Muscle of leg (tissue), 11 donors: Measurements from ENCODE around the gene VIL1. TPM values are rescaled to one million over a fixed set of nuclear protein-coding genes. Genes with fewer than 3 reads are reported as not detected.

Source experiments
- DNase-seq: peaks from one replicate; pipeline ENCODE4 v3.0.0; 2013
- H3K27ac ChIP-seq: one replicate; pipeline ENCODE4 v1.5.1; 2013; ENCODE audit warnings: mild to moderate bottlenecking, low read length, control low read depth
- H3K27me3 ChIP-seq: one replicate; pipeline ENCODE4 v1.6.1; 2013; ENCODE audit warnings: low read length; ENCODE audit not compliant: control insufficient read depth, insufficient read depth
- H3K36me3 ChIP-seq: one replicate; pipeline ENCODE4 v1.6.1; 2013; ENCODE audit warnings: low read length; ENCODE audit not compliant: control insufficient read depth, insufficient read depth
- H3K4me1 ChIP-seq: one replicate; pipeline ENCODE4 v1.6.1; 2013; ENCODE audit warnings: low read length; ENCODE audit not compliant: control insufficient read depth, insufficient read depth
- H3K4me3 ChIP-seq: one replicate; pipeline ENCODE4 v1.5.1; 2013; ENCODE audit warnings: low read length, control low read depth
- H3K9me3 ChIP-seq: replicated peaks from 2 replicates; pipeline ENCODE4 v1.6.1; 2013; ENCODE audit warnings: low read depth, low read length; ENCODE audit not compliant: control insufficient read depth
- WGBS: methylation state at CpG from one replicate; pipeline ENCODE4 v1.1.5; 2013; ENCODE audit warnings: missing lambda C conversion rate; ENCODE audit not compliant: insufficient coverage; 5-methylcytosine and 5-hydroxymethylcytosine counted together
- polyA plus RNA-seq, 8 donors: library from polyadenylated mRNA; unstranded; fragments of 120-200 nt; gene quantifications; one replicate each; pipeline versions ENCODE4 v1.2.1 to v1.2.3, GENCODE V29; 2013; ENCODE audit warnings: inconsistent platforms in 1 of 8, low replicate concordance in 1 of 8; ENCODE audit not compliant: insufficient read length in 8 of 8, insufficient read depth in 1 of 8
- total RNA-seq: library from RNA; stranded (reverse); fragments of 120-200 nt; gene quantifications from one replicate; pipeline ENCODE4 v1.2.4, GENCODE V29; 2013

VIL1 gene
- total and polyA plus RNA-seq, 9 donors: 0.12 to 19.1 (median 0.45) TPM; not detected in 3

DNA sequence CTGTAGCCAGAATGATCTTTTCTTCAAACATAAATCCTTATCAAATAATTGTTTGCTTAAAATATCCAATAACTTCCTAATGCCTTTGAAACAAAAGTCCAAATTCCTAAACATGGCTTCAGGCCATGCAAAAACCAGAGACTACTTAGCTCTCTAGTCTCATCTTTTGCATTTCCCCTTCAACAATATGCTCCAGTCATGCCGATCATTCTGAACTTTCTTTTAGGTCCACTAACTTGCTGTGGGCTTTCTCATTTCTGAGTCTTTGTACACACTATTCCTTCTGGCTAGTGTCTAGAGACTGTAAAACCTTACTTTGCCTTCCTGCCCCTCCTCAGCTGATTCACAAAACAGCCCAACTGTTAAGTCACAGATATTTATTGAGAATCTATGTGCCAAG, 51.5 kb downstream of the VIL1 start:
- H3K4me3 ChIP-seq: no peak overlapping the region
- no peak overlapping the region for H3K27ac ChIP-seq
- no peak for DNase-seq
- no peaks in the 10 kb centered on the region for H3K27me3 ChIP-seq
- no peaks in the 10 kb centered on the region for H3K4me1 ChIP-seq
- peaks cover 26% of the 10 kb centered on the region for H3K36me3 ChIP-seq
- no peaks in the 10 kb centered on the region for H3K9me3 ChIP-seq
- no CpG with 5 or more reads among the region's 1 CpG for WGBS

DNA sequence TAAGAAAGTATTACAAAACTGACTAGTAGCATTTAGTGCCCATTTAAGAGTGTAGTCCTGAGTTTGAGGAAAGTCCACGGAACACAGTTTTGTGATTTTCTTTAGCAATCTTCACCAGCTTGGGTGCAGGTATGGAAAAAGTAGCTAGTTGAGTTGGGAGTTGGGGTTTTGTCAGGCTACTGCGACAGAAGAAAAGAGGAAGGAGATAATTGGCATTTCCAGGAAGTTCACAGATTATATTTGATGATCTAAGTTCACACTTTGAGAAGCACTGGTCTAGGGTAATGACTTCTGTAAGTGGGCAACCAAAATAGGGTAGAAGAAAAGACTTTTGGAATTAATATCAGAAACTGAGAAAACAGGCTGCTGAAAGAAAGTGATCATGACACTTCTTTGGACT, 52.1 kb downstream of the VIL1 start:
- Histone ChIP-seq H3K36me3 (peaks cover 25% of the 10 kb centered on the region), H3K4me3 (no peak overlapping the region), H3K27me3 (no peaks in the 10 kb centered on the region), H3K27ac (no peak overlapping the region), H3K4me1 (no peaks in the 10 kb centered on the region), H3K9me3 (no peaks in the 10 kb centered on the region)
- WGBS: 88% methylated on average over 2 of the region's 2 CpGs
- no peak for DNase-seq

DNA sequence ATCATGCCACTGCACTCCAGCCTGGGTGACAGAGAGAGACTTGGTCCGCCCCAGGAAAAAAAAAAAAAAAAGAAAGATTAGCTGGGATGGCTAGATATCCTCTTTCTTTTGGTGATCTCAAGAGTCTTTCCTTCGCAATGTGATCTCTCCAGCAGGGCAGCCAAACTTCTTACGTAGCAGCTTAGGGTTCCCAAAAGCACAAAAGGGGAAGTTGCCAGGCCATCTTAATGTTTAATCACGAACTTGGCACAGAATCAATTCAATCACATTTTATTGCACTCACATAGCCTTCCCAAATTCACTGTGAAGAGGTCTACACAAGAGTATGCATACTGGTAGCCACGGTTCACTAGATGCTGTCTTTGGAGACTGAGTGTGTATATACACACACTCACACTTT, 53.1 kb downstream of the VIL1 start:
- Histone ChIP-seq H3K4me3 (no peak overlapping the region), H3K36me3 (peaks cover 28% of the 10 kb centered on the region), H3K9me3 (no peaks in the 10 kb centered on the region), H3K4me1 (no peaks in the 10 kb centered on the region), H3K27me3 (no peaks in the 10 kb centered on the region), H3K27ac (no peak overlapping the region)
- DNase-seq: peak; percentile 30
- 75% methylated on average over 1 of the region's 5 CpGs for WGBS

- no peak overlapping the region for H3K27ac ChIP-seq
Observed at GRCh38 chr2:218472988-218473387, 54.1 kb downstream of the VIL1 start.

GRCh38 chr2:218474527-218474926, 55.6 kb downstream of the VIL1 start:
- no peaks in the 10 kb centered on the region for H3K27me3 ChIP-seq
- no peak overlapping the region for H3K4me3 ChIP-seq
- no peak for DNase-seq
- WGBS: 40% methylated on average over 1 of the region's 3 CpGs
- H3K36me3 ChIP-seq: peaks cover 31% of the 10 kb centered on the region
- H3K9me3 ChIP-seq: no peaks in the 10 kb centered on the region
- no peaks in the 10 kb centered on the region for H3K4me1 ChIP-seq
- no peak overlapping the region for H3K27ac ChIP-seq

More at GRCh38 chr2:218472988-218473387, 54.1 kb downstream of the VIL1 start:
- Histone ChIP-seq H3K4me3 (no peak overlapping the region), H3K4me1 (no peaks in the 10 kb centered on the region), H3K36me3 (peaks cover 28% of the 10 kb centered on the region), H3K27me3 (no peaks in the 10 kb centered on the region), H3K9me3 (no peaks in the 10 kb centered on the region)
- DNase-seq: no peak

GRCh38 chr2:218476676-218477075, 57.8 kb downstream of the VIL1 start:
- DNase-seq: peak; percentile 75
- no peaks in the 10 kb centered on the region for H3K4me1 ChIP-seq
- no peaks in the 10 kb centered on the region for H3K27me3 ChIP-seq
- peaks cover 29% of the 10 kb centered on the region for H3K36me3 ChIP-seq
- H3K4me3 ChIP-seq: no peak overlapping the region
- WGBS: no CpG with 5 or more reads among the region's 3 CpGs
- H3K27ac ChIP-seq: no peak overlapping the region
- no peaks in the 10 kb centered on the region for H3K9me3 ChIP-seq

- H3K36me3 ChIP-seq: peaks cover 24% of the 10 kb centered on the region
Observed at GRCh38 chr2:218477247-218477646, 58.3 kb downstream of the VIL1 start.

GRCh38 chr2:218478544-218478943, 59.6 kb downstream of the VIL1 start:
- no peak for DNase-seq
- H3K27ac ChIP-seq: no peak overlapping the region
- no peaks in the 10 kb centered on the region for H3K27me3 ChIP-seq
- H3K4me1 ChIP-seq: no peaks in the 10 kb centered on the region
- no peak overlapping the region for H3K4me3 ChIP-seq
- no CpG with 5 or more reads among the region's 2 CpGs for WGBS
- no peaks in the 10 kb centered on the region for H3K9me3 ChIP-seq
- H3K36me3 ChIP-seq: peaks cover 23% of the 10 kb centered on the region

More at GRCh38 chr2:218477247-218477646, 58.3 kb downstream of the VIL1 start:
- no peak overlapping the region for H3K4me3 ChIP-seq
- H3K4me1 ChIP-seq: no peaks in the 10 kb centered on the region
- no peak for DNase-seq
- no peaks in the 10 kb centered on the region for H3K9me3 ChIP-seq
- no peaks in the 10 kb centered on the region for H3K27me3 ChIP-seq
- H3K27ac ChIP-seq: no peak overlapping the region

DNA sequence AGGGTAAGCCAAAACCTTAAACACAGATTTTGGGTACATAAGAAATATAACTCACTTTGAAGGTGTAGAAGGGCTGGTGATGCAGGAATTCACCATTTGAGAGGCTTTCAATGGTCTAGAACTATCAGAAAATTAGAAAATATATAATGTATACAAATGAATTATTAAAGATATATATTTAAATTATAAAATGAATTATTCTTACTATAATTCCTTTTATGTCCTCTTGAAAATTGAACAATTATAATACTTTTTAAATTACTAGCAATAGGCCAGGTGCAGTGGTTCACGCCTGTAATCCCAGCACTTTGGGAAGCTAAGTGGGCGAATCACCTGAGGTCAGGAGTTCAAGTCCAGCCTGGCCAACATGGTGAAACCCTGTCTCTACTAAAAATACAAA, 60.7 kb downstream of the VIL1 start:
- no peak for DNase-seq
- no peak overlapping the region for H3K27ac ChIP-seq
- H3K36me3 ChIP-seq: peaks cover 21% of the 10 kb centered on the region
- WGBS: no CpG with 5 or more reads among the region's 2 CpGs
- H3K4me3 ChIP-seq: no peak overlapping the region
- no peaks in the 10 kb centered on the region for H3K4me1 ChIP-seq
- H3K9me3 ChIP-seq: no peaks in the 10 kb centered on the region
- H3K27me3 ChIP-seq: no peaks in the 10 kb centered on the region

- no peaks in the 10 kb centered on the region for H3K27me3 ChIP-seq
- H3K4me3 ChIP-seq: no peak overlapping the region
- no peaks in the 10 kb centered on the region for H3K9me3 ChIP-seq
- peaks cover 12% of the 10 kb centered on the region for H3K36me3 ChIP-seq
- H3K27ac ChIP-seq: no peak overlapping the region
- WGBS: no CpG with 5 or more reads among the region's 1 CpG
- no peak for DNase-seq
- H3K4me1 ChIP-seq: no peaks in the 10 kb centered on the region
Observed at GRCh38 chr2:218482651-218483050, 63.7 kb downstream of the VIL1 start.

DNA sequence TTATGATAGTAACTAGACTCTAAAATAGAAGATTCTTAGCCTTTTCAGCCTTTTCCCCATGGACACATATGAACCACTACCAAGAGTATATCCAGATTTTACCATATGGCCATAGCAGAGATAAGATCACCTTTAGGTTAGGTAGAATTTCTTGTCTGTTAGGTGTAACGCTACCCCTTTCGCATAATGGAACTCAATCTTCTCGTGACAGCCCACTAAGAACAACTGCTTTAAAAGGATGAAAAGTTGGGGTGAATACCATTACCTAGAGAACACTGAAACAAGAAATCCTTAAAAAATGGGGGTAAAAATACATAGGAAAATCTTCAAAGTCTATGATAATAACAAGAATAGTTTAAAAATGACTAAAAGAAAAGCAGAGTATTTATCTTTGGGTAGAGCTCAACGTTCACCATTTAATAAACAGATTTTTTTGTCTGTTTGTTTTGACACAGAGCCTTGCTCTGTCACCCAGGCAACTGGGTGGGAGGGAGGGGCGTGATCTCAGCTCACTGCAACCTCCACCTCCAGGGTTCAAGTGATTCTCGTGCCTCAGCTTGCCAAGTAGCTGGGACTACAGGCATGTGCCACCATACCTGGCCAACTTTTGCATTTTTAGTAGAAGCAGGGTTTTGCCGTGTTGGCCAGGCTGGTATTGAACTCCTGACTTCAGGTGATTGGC, 67.2 kb downstream of the VIL1 start:
- whole genome bisulfite sequencing: 100% methylated on average over 1 of the region's 7 CpGs
- Histone ChIP-seq H3K4me1 (no peaks in the 10 kb centered on the region), H3K27ac (no peak overlapping the region), H3K27me3 (no peaks in the 10 kb centered on the region), H3K9me3 (no peaks in the 10 kb centered on the region), H3K4me3 (no peak overlapping the region), H3K36me3 (peaks cover 18% of the 10 kb centered on the region)
- no peak for DNase-seq
